Heart left ventricle (tissue), 16 donors: ENCODE data around the gene COL2A1. TPM values are rescaled to one million over a fixed set of nuclear protein-coding genes. Genes with fewer than 3 reads are reported as not detected.
A peak's percentile ranks its signal among the peaks of the same experiment; 100 is the strongest.

Source experiments
- ATAC-seq, 4 donors: fragments of 200-7000 bp; cut with Tn5 transposase; one replicate each; pipeline ENCODE4 v1.9.1; 2020 to 2022; ENCODE audit warnings: moderate library complexity in 4 of 4, mild to moderate bottlenecking in 3 of 4, moderate number of reproducible peaks in 1 of 4
- DNase-seq, 5 donors: peaks; one replicate each; pipeline ENCODE4 v3.0.0-alpha.2; 2020
- H3K27ac ChIP-seq, 12 donors: fragments of 200-600 bp; sonication (generic) in 4 of 12; one replicate each; pipeline versions ENCODE4 v1.5.0 to v1.8.0; 2016 to 2022; ENCODE audit warnings: mild to moderate bottlenecking in 2 of 12
- H3K27me3 ChIP-seq, 9 donors: fragments of 200-600 bp; sonication (generic) in 2 of 9; one replicate each; pipeline versions ENCODE4 v1.5.1 to v1.8.0; 2016 to 2022; ENCODE audit warnings: mild to moderate bottlenecking in 3 of 9
- H3K36me3 ChIP-seq, 9 donors: fragments of 200-600 bp; sonication (generic) in 2 of 9; one replicate each; pipeline versions ENCODE4 v1.5.0 to v1.8.0; 2018 to 2022; ENCODE audit warnings: mild to moderate bottlenecking in 2 of 9
- H3K4me1 ChIP-seq, 12 donors: fragments of 200-600 bp; sonication (generic) in 4 of 12; one replicate each; pipeline versions ENCODE4 v1.5.0 to v1.8.0; 2016 to 2022; ENCODE audit warnings: mild to moderate bottlenecking in 3 of 12
- H3K4me3 ChIP-seq, 12 donors: fragments of 200-600 bp; sonication (generic) in 4 of 12; one replicate each; pipeline versions ENCODE4 v1.5.0 to v1.8.0; 2017 to 2022; ENCODE audit warnings: mild to moderate bottlenecking in 9 of 12, moderate library complexity in 4 of 12
- H3K9me3 ChIP-seq, 12 donors: fragments of 200-600 bp; sonication (generic) in 4 of 12; one replicate each; pipeline versions ENCODE4 v1.5.0 to v1.8.0; 2016 to 2022; ENCODE audit warnings: mild to moderate bottlenecking in 1 of 12
- POLR2A ChIP-seq, 2 donors: fragments of 450-650 bp; IDR thresholded peaks; one replicate each; pipeline ENCODE4 v1.6.1; 2017; ENCODE audit warnings: antibody characterized with exemption in 2 of 2, mild to moderate bottlenecking in 2 of 2, moderate library complexity in 2 of 2
- whole genome bisulfite sequencing, 4 donors: extraction: QIAGEN DNeasy Blood & Tissue Kit in 2 of 4; methylation state at CpG; one replicate each; pipeline versions ENCODE4 v1.1.5 to v1.1.7; 2013 to 2018; 5-methylcytosine and 5-hydroxymethylcytosine counted together
- intact Hi-C, 10 donors: fragments of 100-400 bp; cut with DNase I; formaldehyde crosslinking; loops; one replicate each; pipeline versions ENCODE4 v1.11.1 to v1.14.2; 2022
- long read RNA-seq, 3 donors: library from polyadenylated mRNA; unstranded; transcript quantifications; one replicate each; pipeline ENCODE4 v2.0.0, GENCODE V29; 2020 to 2021
- polyA plus RNA-seq, 2 donors: library from polyadenylated mRNA; stranded (reverse); fragments of 200-250 nt; gene quantifications; one replicate each; pipeline ENCODE4 v1.2.3, GENCODE V29; 2013
- total RNA-seq, 9 donors: library from RNA; depleted of rRNA in 2 of 9; stranded (reverse); fragments of >200 nt in 2 of 9; fragmentation: NEBNext Ultra II Directional in 3 of 9; extraction: Animal tissue kit (Norgen Biotek cat#: 25700) in 3 of 9; gene quantifications; one replicate each; pipeline versions ENCODE4 v1.1.0 to v1.2.4, GENCODE V29; 2016 to 2023
- TF ChIP-seq, protein P1 (sequence below), 12 donors: fragments of 200-600 bp; sonication (generic) in 4 of 12; IDR thresholded peaks; one replicate each; pipeline versions ENCODE4 v1.5.0 to v1.8.0; 2018 to 2022; ENCODE audit warnings: antibody characterized with exemption in 12 of 12, mild to moderate bottlenecking in 5 of 12
- donor health status: ischemic (EF 13 %, LVEDD 7.1; RV severe dilation, severe dysfunction).
- donor health status: healthy with polysubstance abuse.
- donor health status: DM: no; HTN: yes; CAD: no.
- donor health status: DM: no; HTN: no; CAD: no.
- donor health status: ischemic (EF 25% LVEDD 6.9; RV normal size, moderate dysfunction).
- donor health status: ischemic (EF 25% LVEDD 5.7; RV mildly dilated, moderate dysfunction).
- donor health status: healthy.
- donor health status: DM: yes; HTN: yes; CAD: no.
- donor health status: ischemic (EF 35%, LVEDD 5.7; RV mildly dilated, moderate dysfunction).
- donor health status: nonischemic (EF 11% LVEDD 7.7; RV severe dilation, severe dysfunction).
- donor health status: DM: yes; HTN: yes; CAD: no.
- donor health status: PGD.
- donor health status: ischemic (EF 29% LVEDD 5.4; RV normal size, mild dysfunction).
- donor health status: nonischemic (EF 23%, LVEDD 6.1; RV moderate dilation, normal function).

COL2A1 gene
- total RNA-seq (under 1 TPM in 2 of 9 donors, not detected in 7; 0.05 to 0.39 TPM), polyA plus RNA-seq (under 1 TPM in 1 of 2 donors, not detected in 1; 0.04 TPM)
- long read RNA-seq, donor 1: 0 reads
- long read RNA-seq, donor 2: 0 reads
- long read RNA-seq, donor 3: 0 reads

DNA sequence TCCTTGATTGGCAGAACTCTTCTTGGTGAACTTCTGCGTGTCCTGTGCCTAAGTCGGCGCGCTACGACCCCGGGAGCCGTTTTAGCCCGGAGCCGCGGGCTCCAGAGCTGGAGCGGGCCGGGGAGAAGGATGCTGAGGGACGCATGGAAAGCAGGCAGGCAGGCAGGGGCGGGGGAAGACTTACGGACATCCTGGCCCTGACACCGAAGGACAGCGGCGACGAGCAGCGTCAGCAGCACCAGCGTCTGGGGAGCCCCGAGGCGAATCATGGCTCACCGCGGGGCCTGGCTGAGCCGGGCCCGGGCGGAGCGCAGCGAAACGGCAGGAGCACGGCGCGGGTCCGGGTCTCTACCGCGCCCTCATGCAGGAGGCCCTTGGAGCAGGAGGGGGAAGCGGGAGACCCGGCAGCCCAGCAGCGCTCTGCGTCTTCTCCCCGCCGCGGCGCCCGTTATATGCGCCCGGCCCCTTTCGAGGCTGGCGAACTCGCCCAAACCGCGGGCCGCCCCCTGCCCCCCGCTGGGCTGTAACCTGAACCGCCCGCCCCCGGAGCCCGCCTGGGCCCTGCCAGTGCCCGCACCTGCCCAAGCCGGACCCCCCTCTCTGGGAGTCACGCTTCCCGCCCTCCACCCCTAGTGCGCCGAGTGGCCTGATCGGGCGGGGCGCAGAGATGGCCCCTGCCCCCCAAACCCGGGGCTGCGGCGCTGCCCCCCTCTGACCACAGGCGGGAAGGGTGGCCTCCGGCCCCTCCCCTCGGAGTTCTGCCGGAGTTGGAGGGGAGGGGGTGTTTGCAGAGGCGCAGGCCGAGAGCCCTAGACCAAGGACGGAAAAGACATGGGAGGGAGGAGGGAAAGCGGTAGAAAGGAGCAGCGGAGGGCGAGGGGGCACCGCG is at the start of gene COL2A1:
TSS of gene COL2A1 (minus strand) at position 424 of the 889 bp plus-strand sequence. CDS start at position 269, 155 bp downstream.
- 2 to 5% (median 4%) methylated on average over 67 to 83 of the region's 83 CpGs for WGBS, 4 donors
- DNase-seq (no peak), ATAC-seq (peak in 2 of 4 donors; percentile 7 to 28)
- Histone ChIP-seq H3K36me3 (no peaks in the 10 kb centered on the region), H3K4me1 (peaks cover 3 to 47% (median 40%) of the 10 kb centered on the region in 12 donors), H3K27ac (no peak within 1 kb of the TSS), H3K9me3 (no peaks in the 10 kb centered on the region), H3K4me3 (peak within 1 kb of the TSS; percentile 4 to 54 (median 44)), H3K27me3 (peaks cover 21 to 87% (median 44%) of the 10 kb centered on the region in 9 donors)
- TF ChIP-seq, protein P1, sequence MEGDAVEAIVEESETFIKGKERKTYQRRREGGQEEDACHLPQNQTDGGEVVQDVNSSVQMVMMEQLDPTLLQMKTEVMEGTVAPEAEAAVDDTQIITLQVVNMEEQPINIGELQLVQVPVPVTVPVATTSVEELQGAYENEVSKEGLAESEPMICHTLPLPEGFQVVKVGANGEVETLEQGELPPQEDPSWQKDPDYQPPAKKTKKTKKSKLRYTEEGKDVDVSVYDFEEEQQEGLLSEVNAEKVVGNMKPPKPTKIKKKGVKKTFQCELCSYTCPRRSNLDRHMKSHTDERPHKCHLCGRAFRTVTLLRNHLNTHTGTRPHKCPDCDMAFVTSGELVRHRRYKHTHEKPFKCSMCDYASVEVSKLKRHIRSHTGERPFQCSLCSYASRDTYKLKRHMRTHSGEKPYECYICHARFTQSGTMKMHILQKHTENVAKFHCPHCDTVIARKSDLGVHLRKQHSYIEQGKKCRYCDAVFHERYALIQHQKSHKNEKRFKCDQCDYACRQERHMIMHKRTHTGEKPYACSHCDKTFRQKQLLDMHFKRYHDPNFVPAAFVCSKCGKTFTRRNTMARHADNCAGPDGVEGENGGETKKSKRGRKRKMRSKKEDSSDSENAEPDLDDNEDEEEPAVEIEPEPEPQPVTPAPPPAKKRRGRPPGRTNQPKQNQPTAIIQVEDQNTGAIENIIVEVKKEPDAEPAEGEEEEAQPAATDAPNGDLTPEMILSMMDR (IDR thresholded peaks at IDR 0.05): no peak
- intact Hi-C loops: loop anchor here in 2 of 10 donors (5.0 kb wide), 1 partner anchor 42 kb away; the partner anchor contains the start of gene TMEM106C (in 2 of the 2)

DNA sequence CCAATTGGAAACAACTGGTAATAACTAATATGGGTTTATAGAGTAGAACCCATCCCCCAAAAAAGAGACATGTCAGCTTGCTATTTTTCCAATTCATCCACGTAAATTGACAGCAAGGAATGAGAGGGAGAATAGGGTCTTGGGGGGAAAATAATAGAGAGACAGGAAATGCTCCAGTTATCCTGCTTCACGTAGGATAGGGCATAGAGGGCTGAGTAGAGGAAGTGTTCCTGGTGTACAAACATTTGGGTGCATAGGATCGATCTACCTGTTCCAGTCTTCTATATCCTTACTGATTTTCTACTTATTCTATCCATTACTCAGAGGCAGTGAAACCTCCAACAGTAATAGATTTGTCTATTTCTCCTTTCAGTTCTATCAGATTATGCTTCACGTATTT is 49.6 kb upstream of the COL2A1 start:
- Histone ChIP-seq H3K36me3 (peaks cover 0 to 34% (median 17%) of the 10 kb centered on the region in 9 donors), H3K27me3 (no peaks in the 10 kb centered on the region), H3K27ac (no peak overlapping the region), H3K4me1 (peaks cover 0 to 12% (median 3%) of the 10 kb centered on the region in 12 donors), H3K9me3 (peaks cover 0 to 5% (median 0%) of the 10 kb centered on the region in 12 donors), H3K4me3 (no peak overlapping the region)
- TF ChIP-seq, protein P1 (IDR thresholded peaks at IDR 0.05): no peak
- TF ChIP-seq POLR2A (IDR thresholded peaks at IDR 0.05): no peak
- intact Hi-C loops: no loop called here
- DNase-seq (no peak), ATAC-seq (no peak)
- WGBS, 4 donors: 90 to 95% (median 93%) methylated on average over 4 of the region's 4 CpGs

DNA sequence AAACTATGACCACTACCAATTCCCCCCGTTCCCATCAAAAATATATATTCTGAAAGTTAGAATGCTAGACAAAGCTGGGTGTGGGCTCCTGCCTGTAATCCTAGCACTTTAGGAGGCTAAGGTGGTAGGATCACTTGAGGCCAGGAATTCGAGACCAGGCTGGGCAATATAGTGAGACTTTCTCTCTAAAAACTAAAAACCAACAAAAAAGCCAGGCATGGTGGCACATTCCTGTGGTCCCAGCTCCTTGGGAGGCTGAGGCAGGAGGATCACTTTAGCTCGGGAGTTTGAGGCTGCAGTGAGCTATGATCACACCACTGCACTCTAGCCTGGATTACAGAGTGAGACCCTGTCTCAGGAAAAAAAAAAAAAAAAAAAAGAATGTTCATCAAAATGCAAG is 48.8 kb upstream of the COL2A1 start:
- Histone ChIP-seq H3K4me1 (peaks cover 0 to 12% (median 3%) of the 10 kb centered on the region in 12 donors), H3K27ac (no peak overlapping the region), H3K36me3 (peaks cover 0 to 37% (median 17%) of the 10 kb centered on the region in 9 donors), H3K27me3 (no peaks in the 10 kb centered on the region), H3K9me3 (no peaks in the 10 kb centered on the region), H3K4me3 (no peak overlapping the region)
- intact Hi-C loops: no loop called here
- TF ChIP-seq, protein P1 (IDR thresholded peaks at IDR 0.05): no peak
- TF ChIP-seq POLR2A (IDR thresholded peaks at IDR 0.05): no peak
- WGBS, 4 donors: 95 to 97% (median 96%) methylated on average over 3 of the region's 3 CpGs
- DNase-seq (no peak), ATAC-seq (no peak)

DNA sequence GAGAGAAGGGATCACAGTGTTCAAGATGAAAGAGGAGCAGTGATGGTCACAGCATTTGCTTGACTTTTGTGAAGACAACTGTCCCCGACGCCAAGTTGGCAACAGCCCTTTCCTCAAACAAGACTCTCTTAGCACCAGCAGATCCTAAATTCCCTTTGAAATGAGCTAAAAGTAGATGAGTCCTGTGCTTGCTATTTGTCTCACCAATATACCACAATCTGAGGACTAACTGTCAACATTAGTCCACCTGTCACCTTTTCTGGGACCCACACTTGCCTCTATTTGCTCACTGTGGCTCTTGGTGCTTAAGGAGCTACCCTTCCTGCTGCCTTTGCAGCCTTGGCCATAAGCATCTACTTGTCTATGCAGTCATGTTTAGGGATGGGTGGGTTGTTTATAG is 47.4 kb upstream of the COL2A1 start:
- DNase-seq (no peak), ATAC-seq (no peak)
- no peaks in the 10 kb centered on the region for H3K27me3 ChIP-seq
- H3K4me3 ChIP-seq: no peak overlapping the region
- peaks cover 0 to 51% (median 30%) of the 10 kb centered on the region in 9 donors for H3K36me3 ChIP-seq
- 94 to 100% (median 96%) methylated on average over 2 of the region's 2 CpGs for WGBS, 4 donors
- intact Hi-C loops: no loop called here
- peaks cover 0 to 12% (median 3%) of the 10 kb centered on the region in 12 donors for H3K4me1 ChIP-seq
- TF ChIP-seq, protein P1 (IDR thresholded peaks at IDR 0.05): no peak
- TF ChIP-seq POLR2A (IDR thresholded peaks at IDR 0.05): no peak
- H3K9me3 ChIP-seq: no peaks in the 10 kb centered on the region
- H3K27ac ChIP-seq: no peak overlapping the region
